ENCODE data around the gene INPP5F.

DNA sequence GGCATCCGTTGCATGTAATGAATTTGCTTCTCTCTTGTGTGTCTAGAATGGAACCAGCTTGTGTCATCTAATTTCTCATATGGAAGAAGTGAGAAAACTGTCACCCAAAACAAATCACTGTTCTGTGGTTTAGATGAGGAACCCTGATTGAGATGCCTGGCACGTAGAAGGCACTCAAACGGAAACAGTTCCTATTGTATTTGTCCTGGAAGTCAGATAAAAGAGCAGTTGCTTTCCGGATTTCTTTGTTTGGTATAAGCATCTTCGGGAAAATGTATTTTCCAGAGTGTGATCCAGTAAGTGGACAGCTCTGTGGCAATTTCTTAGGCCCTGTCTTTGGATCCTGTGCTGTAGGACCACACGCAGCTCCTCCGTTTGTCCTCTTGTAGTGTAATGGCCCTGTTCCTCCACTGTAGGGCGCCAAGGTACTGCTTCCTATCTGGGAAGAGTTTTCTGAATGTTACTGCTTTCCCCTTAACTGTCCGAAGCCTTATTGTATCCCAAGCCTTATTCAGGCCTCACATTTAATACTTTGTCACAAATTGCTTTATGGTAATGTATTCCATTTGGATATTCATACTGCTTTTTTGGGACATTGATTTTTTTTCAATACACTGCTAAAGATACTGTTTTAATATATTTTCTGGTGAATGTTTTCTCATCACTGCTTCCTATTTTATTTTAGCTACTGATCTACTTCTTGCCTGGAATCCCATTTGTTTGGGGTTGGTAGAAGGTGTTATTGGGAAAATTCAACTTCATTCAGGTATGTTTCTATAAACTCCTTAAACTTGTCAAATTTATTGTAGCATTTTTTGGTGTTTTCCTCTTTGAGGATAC lies 24.8 kb downstream of the INPP5F start:
- TF ChIP-seq, protein P1, sequence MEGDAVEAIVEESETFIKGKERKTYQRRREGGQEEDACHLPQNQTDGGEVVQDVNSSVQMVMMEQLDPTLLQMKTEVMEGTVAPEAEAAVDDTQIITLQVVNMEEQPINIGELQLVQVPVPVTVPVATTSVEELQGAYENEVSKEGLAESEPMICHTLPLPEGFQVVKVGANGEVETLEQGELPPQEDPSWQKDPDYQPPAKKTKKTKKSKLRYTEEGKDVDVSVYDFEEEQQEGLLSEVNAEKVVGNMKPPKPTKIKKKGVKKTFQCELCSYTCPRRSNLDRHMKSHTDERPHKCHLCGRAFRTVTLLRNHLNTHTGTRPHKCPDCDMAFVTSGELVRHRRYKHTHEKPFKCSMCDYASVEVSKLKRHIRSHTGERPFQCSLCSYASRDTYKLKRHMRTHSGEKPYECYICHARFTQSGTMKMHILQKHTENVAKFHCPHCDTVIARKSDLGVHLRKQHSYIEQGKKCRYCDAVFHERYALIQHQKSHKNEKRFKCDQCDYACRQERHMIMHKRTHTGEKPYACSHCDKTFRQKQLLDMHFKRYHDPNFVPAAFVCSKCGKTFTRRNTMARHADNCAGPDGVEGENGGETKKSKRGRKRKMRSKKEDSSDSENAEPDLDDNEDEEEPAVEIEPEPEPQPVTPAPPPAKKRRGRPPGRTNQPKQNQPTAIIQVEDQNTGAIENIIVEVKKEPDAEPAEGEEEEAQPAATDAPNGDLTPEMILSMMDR (IDR thresholded peaks at IDR 0.05) = peak; percentile 57 to 75 (median 71)
- TF ChIP-seq POLR2A (IDR thresholded peaks at IDR 0.05) = no peak
